ENCODE results near the gene SLC45A2. TPM values are rescaled to one million over a fixed set of nuclear protein-coding genes. Genes with fewer than 3 reads are reported as not detected.

Gene SLC45A2
- total and polyA plus RNA-seq, 9 of the 15 experiments (the other 6 are each of a cell fraction or from before 2014, with no cell fraction given), result 0.03 to 0.29 (median 0.14) TPM; not detected in 4

GRCh38 chr5:33941090-33941489, 43.4 kb downstream of the SLC45A2 start:
- Histone ChIP-seq H2AFZ (ENCODE audit: low read depth, low read length) (no peak overlapping the region), H3K9me3 (replicated peaks; ENCODE audit: control insufficient read depth, insufficient read depth, low read depth, low read length) (no peaks in the 10 kb centered on the region), H3K27ac (ENCODE audit: extremely low read depth, low read depth, low read length) (no peak overlapping the region), H3K36me3 (ENCODE audit: control insufficient read depth, insufficient read depth, low read length) (no peaks in the 10 kb centered on the region), H3K79me2 (ENCODE audit: control insufficient read depth, insufficient read depth, low read length) (no peaks in the 10 kb centered on the region), H3K9ac (ENCODE audit: insufficient read depth in 1 of 2, low read depth in 2 of 2, low read length in 2 of 2) (no peak overlapping the region), H3K4me2 (ENCODE audit: insufficient read depth, low read length) (no peak overlapping the region), H3K4me3 (no peak overlapping the region), H3K4me1 (replicated peaks in 1 of 2; ENCODE audit: control insufficient read depth in 2 of 2, insufficient read depth in 2 of 2, low read length in 2 of 2) (peaks cover 0 to 14% of the 10 kb centered on the region in 2 experiments; a peak in 2 of 5 replicates), H4K20me1 (replicated peaks; ENCODE audit: control insufficient read depth, insufficient read depth, low read length) (no peaks in the 10 kb centered on the region), H3K27me3 (ENCODE audit: control insufficient read depth in 2 of 2, insufficient read depth in 2 of 2, low read length in 2 of 2) (peaks cover 21 to 44% of the 10 kb centered on the region in 2 experiments), H3K9me1 (ENCODE audit: control insufficient read depth, insufficient read depth, low read length) (no peaks in the 10 kb centered on the region)
- FAIRE-seq, result no peak
- 5% methylated on average over 5 of the region's 5 CpGs for WGBS (ENCODE audit: insufficient coverage, low coverage, missing lambda C conversion rate)
- POLR2A ChIA-PET, result no interaction called here
- in situ Hi-C loops (cut with MboI) (no loop called here), intact Hi-C loops (cut with micrococcal nuclease) (no loop called here)
- no peak for ATAC-seq
- no TSS peak for BruUV-seq (replicated peaks)
- no peak for DNase-seq (ENCODE audit: extremely low read depth in 1 of 4, low spot score in 3 of 4)
- CTCF ChIA-PET (ENCODE audit: low intra/inter-chr PET ratio), result no interaction called here
- TF ChIP-seq CBX8 (IDR thresholded peaks at IDR 0.05; ENCODE audit: borderline replicate concordance, extremely low read depth, low read depth, low read length, poor library complexity, severe bottlenecking) (no peak), HBP1 (CRISPR knock-in tag; IDR thresholded peaks at IDR 0.05) (no peak), ZNF507 (tag; conservative IDR thresholded peaks at IDR 0.05) (no peak), MXD1 (CRISPR knock-in tag; IDR thresholded peaks at IDR 0.05; ENCODE audit: borderline replicate concordance, poor library complexity, severe bottlenecking) (no peak), ZBTB5 (IDR thresholded peaks at IDR 0.05) (no peak), NCOA2 (IDR thresholded peaks at IDR 0.05; ENCODE audit: partially characterized antibody in 2 of 2) (no peak), ZEB2 (IDR thresholded peaks at IDR 0.05) (no peak), DMBX1 (CRISPR knock-in tag; IDR thresholded peaks at IDR 0.05; ENCODE audit: borderline replicate concordance) (no peak), NR2C2 (CRISPR knock-in tag; IDR thresholded peaks at IDR 0.05) (no peak), NR2C2 (tag; IDR thresholded peaks at IDR 0.05) (no peak), HOXB6 (CRISPR knock-in tag; IDR thresholded peaks at IDR 0.05; ENCODE audit: borderline replicate concordance) (no peak), RBM39 (optimal IDR thresholded peaks at IDR 0.05; ENCODE audit: low read depth, low read length) (no peak), HDAC3 (IDR thresholded peaks at IDR 0.05; ENCODE audit: borderline replicate concordance, partially characterized antibody) (no peak), JUND (IDR thresholded peaks at IDR 0.05; ENCODE audit: borderline replicate concordance, low read depth, low read length) (no peak), JUND (tag; IDR thresholded peaks at IDR 0.05; ENCODE audit: borderline replicate concordance, low read depth, low read length) (no peak), THAP12 (CRISPR knock-in tag; IDR thresholded peaks at IDR 0.05) (no peak)

Data from K562 (cell line).